GM19463 (cell line): ENCODE data around the gene EFEMP1.

ENCODE experiments used
- ATAC-seq: cut with Tn5 transposase; IDR thresholded peaks from one replicate; pipeline ENCODE4 v1.9.1; 2021; ENCODE audit warnings: mild to moderate bottlenecking, moderate library complexity; ENCODE audit not compliant: unreplicated experiment

Gene EFEMP1

DNA sequence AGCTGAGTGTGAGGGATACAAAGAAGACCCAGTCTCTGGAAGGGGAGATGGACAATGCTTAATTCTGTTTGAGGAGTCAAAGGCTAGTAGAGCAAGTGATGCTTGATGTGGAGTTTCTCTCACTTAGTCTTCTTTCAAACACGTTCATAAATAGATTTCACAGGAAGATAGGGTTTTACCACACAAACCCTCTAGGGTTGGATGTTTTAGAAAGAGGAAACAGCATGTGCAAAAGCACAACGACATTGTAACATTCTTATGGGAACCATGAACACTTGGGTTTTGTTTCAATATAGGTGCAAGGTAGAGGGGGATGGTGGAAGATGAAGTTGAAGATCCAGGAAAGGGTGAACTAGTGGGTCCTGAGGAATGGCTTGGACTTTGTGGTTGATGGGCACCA, 10.8 kb upstream of the EFEMP1 start:
- ATAC-seq: no peak

DNA sequence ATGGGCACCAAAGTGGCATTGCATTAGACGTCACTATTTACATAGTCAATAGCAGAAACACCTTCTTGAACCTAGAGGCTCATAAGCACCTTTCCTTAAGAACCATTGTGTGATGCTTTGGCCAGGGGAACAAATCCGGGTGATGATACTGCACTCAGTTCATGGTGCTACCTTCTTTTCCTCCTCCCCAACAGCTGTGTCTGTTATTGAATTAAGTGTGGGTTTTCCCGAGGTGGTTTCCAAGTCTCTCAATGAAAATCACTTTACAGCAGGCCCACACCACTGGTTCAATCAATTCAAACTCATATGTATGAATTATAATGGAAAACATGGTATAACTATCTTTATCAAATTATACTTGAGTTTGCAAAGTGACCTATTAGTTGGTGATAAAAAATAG, 9.3 kb upstream of the EFEMP1 start:
- ATAC-seq: no peak

- ATAC-seq: no peak
Observed at GRCh38 chr2:55931281-55931680, 7.7 kb upstream of the EFEMP1 start.

DNA sequence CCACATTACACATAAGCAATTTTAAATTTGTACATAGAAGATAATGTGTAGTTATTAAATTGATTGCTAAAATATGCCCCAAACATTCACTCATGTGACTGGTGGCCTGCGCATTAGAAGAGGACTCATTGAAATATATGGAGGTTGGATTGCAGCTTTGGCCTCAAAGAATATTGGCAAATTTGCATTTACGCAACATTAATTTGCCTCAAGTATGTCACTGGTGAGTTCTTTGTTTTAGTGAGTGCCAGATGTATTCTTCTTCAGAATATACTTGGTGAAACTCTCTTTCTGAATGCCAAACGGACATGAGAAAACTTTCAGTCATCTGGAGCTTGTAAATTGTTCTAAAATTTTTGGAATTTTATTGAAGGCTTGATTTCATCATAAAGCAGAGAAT, 5.9 kb upstream of the EFEMP1 start:
- no peak for ATAC-seq

- ATAC-seq: no peak
Observed at GRCh38 chr2:55926974-55927373, 3.4 kb upstream of the EFEMP1 start.

- no peak for ATAC-seq
Observed at GRCh38 chr2:55926246-55926645, 2.7 kb upstream of the EFEMP1 start.

DNA sequence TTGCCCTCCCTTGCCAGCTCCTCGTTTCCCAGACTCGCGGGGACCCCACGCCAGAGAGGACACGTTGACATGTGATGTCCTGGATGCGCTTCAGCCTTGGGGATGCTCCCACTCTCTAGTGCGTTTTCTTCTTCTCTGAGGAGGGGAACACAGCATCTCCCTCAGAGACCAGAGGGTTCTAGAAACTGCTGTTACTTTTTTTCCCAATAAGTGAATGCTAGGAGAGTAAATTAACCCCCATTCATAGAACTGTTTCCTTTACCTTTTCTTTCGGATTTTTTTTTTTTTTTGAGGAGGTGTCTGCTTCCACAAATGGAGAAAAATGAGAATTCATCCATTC, 370 bp upstream of the EFEMP1 start:
- no peak for ATAC-seq

GRCh38 chr2:55922291-55922907, 1.2 kb downstream of the EFEMP1 start:
- ATAC-seq: no peak

- ATAC-seq: no peak
Observed at GRCh38 chr2:55919574-55919973, 4.0 kb downstream of the EFEMP1 start.

- no peak for ATAC-seq
Observed at GRCh38 chr2:55918856-55919255, 4.7 kb downstream of the EFEMP1 start.

GRCh38 chr2:55917713-55918390, 5.7 kb downstream of the EFEMP1 start:
- no peak for ATAC-seq

GRCh38 chr2:55917117-55917516, 6.5 kb downstream of the EFEMP1 start:
- no peak for ATAC-seq

GRCh38 chr2:55916473-55917049, 7.0 kb downstream of the EFEMP1 start:
- no peak for ATAC-seq

DNA sequence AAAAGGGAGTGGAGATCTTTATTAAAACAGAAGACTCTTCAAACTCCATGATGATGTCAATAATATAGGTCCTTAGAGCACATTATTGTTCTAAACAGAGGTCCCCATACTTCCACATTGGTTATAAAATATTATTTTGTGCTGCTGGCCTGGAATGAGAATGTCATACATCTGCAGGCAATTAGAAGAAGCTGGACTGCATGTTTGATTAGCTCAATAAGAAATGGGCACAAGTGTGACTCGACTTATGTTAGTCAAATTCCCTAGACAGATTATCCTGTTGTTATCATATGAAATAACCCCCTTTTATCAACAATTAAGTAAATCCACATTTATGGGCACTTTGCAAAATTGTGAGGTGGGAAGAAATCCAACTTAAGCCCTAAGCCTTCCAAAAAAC, 8.8 kb downstream of the EFEMP1 start:
- ATAC-seq: no peak

DNA sequence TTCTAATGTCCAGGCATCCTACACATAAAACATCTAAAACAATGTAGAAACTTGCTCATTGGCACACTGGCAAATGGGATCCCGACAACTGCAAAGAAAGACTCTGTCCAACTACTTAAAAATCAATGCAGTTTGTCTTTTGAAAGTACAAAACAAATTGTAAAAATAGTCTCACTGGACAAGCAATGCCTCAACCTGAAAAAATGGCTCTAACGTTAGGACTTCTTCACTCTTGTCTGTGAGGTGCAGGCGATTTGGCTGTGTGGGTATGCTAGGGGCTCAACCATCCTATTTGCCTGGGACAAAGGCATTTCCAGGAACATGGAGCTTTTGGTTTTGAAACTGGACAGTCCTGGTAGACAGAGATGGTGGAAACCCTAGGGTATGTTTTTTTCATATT, 10.7 kb downstream of the EFEMP1 start:
- ATAC-seq: no peak

GRCh38 chr2:55910077-55910476, 13.5 kb downstream of the EFEMP1 start:
- no peak for ATAC-seq

DNA sequence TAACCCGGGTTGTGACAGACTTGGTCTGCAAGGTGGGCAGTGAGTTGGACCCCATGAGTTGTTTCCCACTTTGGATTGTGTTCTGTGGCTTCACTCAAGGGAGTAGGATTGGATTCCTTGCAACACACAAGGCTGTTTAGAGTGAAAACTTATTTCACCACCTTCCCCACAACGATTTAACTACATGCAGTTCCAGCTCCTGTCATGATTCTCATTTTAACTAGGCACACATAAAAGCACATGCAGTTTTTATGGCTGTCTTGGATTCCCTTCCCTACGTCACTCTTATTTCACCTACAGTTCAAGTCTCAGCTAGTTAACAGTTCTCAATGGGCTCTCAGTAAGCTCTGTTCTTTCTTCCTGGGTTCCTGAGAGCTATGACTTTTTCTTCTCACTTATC, 15.9 kb downstream of the EFEMP1 start:
- no peak for ATAC-seq

DNA sequence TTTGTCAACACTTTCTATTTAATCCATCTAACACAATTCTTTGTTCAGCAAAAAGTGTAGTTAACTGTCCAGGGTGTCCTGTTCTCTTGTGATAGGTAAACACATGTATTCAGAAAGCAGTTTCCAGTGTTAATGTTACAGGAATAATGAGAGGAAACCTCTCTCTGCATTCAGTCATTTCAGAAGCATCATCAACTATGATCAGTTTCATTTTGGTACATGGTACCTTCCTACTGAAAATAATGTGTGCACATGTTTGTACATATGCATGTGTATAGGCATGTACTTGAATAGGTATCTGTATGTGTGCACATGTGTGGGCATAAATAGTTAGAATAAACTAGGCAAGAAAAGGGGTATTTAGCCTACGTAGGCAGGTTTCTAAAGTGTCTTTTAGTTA, 16.6 kb downstream of the EFEMP1 start:
- ATAC-seq: no peak

DNA sequence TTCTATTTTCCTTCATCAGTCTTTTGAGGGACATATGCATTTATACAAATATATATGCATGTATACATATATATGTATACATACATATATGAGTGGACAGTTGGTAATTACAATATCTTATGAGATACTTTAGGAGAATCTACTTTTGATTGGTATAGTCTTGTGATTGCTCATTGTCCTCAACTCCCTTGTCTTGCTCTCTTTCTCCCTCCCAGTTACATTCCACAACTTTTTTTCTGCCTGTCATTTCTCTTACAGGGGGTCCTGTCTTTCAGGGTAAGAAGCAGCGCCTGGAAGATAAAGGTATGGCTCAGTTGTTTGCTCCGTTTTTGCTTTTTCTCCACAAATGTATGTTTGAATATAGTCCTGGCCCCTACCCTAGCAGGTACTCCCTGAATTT, 19.9 kb downstream of the EFEMP1 start:
- ATAC-seq: no peak

GRCh38 chr2:55902971-55903370, 20.6 kb downstream of the EFEMP1 start:
- no peak for ATAC-seq

DNA sequence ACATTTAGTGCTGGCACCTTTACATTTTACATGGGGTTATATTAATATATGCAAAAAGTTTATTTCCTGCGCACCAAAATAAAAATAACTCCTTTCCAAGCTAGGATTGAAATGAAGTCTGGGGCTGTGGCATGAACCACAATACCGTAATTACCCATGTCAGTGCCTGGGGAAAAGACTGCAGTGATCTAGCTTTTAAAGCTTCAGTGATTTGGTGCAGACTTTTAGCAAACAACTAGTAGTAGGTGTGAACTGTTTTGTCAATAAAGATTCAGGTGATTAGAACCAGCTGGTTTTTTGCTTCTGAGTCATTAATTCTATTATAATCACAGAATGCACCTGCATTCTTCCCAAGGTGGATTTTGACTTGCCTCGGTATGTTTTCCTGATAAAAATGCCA, 21.2 kb downstream of the EFEMP1 start:
- no peak for ATAC-seq

DNA sequence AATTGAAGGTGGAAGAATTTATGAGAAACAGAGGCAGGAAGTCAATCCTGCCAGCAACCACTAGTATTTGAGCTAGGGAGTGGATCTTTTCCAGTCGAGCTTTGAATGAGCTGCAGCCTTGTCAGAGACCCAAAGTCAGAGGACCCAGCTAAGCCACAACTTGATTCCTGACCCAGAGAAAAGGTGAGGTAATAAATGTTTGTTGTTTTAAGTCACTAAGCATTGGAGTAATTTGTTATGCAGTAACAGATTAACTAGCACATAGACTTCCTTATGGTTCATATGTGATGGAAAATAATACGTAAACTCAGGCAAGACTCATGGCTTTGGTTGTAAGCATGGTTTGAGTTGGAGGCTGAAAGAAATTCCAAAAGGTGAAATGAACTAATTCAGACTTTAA, 21.6 kb downstream of the EFEMP1 start:
- ATAC-seq: no peak

- no peak for ATAC-seq
Observed at GRCh38 chr2:55901322-55901721, 22.3 kb downstream of the EFEMP1 start.
